HEK293 (cell line): ENCODE measurements around the gene INHBB.

Experiments used
- CTCF ChIA-PET: fragments of 350-600 bp; formaldehyde crosslinking; extraction: SDS; loops from one replicate; lab custom pipeline; 2021; ENCODE audit warnings: antibody characterized with exemption; lab: Yijun Ruan, JAX
- POLR2A ChIA-PET: fragments of 300-600 bp; formaldehyde crosslinking; extraction: SDS; loops from one replicate; lab custom pipeline; 2020; ENCODE audit warnings: antibody characterized with exemption, inconsistent platforms; lab: Yijun Ruan, JAX
- H3K27ac ChIP-seq: fragments of 200-500 bp; sonication (Bioruptor generic); 2 replicates; pipeline ENCODE4 v1.5.1; 2014; ENCODE audit warnings: low read depth, low read length, control low read depth, inconsistent platforms; ENCODE audit errors: extremely low read depth
- H3K36me3 ChIP-seq, 2 experiments: fragments of 200-500 bp in 1 of 2; sonication (Bioruptor generic) in 1 of 2; 1 replicate in 1 of 2; 2 replicates in 1 of 2; pipeline ENCODE4 v1.5.1; 2014 to 2017; ENCODE audit warnings: inconsistent platforms in 2 of 2, low read length in 2 of 2; ENCODE audit not compliant: control insufficient read depth in 2 of 2, insufficient read depth in 1 of 2
- H3K4me1 ChIP-seq: fragments of 200-500 bp; sonication (Bioruptor generic); 2 replicates; pipeline ENCODE4 v1.5.1; 2014; ENCODE audit warnings: mild to moderate bottlenecking, low read length, inconsistent platforms; ENCODE audit not compliant: control insufficient read depth, insufficient read depth
- H3K4me3 ChIP-seq: 2 replicates; pipeline ENCODE4 v1.5.1; 2011; ENCODE audit warnings: low read depth, mild to moderate bottlenecking, control low read depth, low read length, moderate library complexity
- H3K9me3 ChIP-seq: fragments of 200-500 bp; sonication (Bioruptor generic); 2 replicates; pipeline ENCODE4 v1.5.1; 2014; ENCODE audit warnings: low read depth, low read length, inconsistent platforms; ENCODE audit not compliant: control insufficient read depth, insufficient read depth
- AEBP2 ChIP-seq: fragments of 450-650 bp; formaldehyde crosslinking; IDR thresholded peaks from 2 replicates; pipeline ENCODE4 v1.5.1; 2016; ENCODE audit warnings: missing biosample characterization, missing genetic modification characterization, borderline replicate concordance
- EGR2 ChIP-seq: fragments of 450-650 bp; formaldehyde crosslinking; IDR thresholded peaks from 2 replicates; pipeline ENCODE4 v1.5.1; 2016; ENCODE audit warnings: low read depth, missing biosample characterization, missing genetic modification characterization
- GLI2 ChIP-seq: fragments of 450-650 bp; formaldehyde crosslinking; IDR thresholded peaks from 2 replicates; pipeline ENCODE4; 2017; ENCODE audit warnings: missing biosample characterization, missing genetic modification characterization, low read depth, borderline replicate concordance
- GLIS1 ChIP-seq: fragments of 450-650 bp; formaldehyde crosslinking; IDR thresholded peaks from 2 replicates; pipeline ENCODE4 v1.5.1; 2016; ENCODE audit warnings: missing biosample characterization, missing genetic modification characterization
- REPIN1 ChIP-seq: fragments of 450-650 bp; formaldehyde crosslinking; IDR thresholded peaks from 2 replicates; pipeline ENCODE4 v1.5.1; 2017; ENCODE audit warnings: missing biosample characterization, missing genetic modification characterization, low read depth
- SETDB1 ChIP-seq: IDR thresholded peaks from one replicate; pipeline ENCODE4 v1.6.1; 2017; ENCODE audit warnings: mild to moderate bottlenecking, low read length, moderate library complexity, mixed read lengths; ENCODE audit not compliant: insufficient read length
- SP2 ChIP-seq: fragments of 450-650 bp; formaldehyde crosslinking; IDR thresholded peaks from 2 replicates; pipeline ENCODE4 v1.5.1; 2016; ENCODE audit warnings: missing biosample characterization, missing genetic modification characterization
- SP7 ChIP-seq: fragments of 450-650 bp; formaldehyde crosslinking; IDR thresholded peaks from 2 replicates; pipeline ENCODE4 v1.5.1; 2016; ENCODE audit warnings: missing biosample characterization, missing genetic modification characterization
- ZBTB17 ChIP-seq: fragments of 450-650 bp; formaldehyde crosslinking; IDR thresholded peaks from 2 replicates; pipeline ENCODE4 v1.5.1; 2016; ENCODE audit warnings: missing biosample characterization, missing genetic modification characterization
- ZBTB48 ChIP-seq: fragments of 450-650 bp; formaldehyde crosslinking; IDR thresholded peaks from 2 replicates; pipeline ENCODE4 v1.5.1; 2016; ENCODE audit warnings: missing biosample characterization, missing genetic modification characterization
- ZFP41 ChIP-seq: fragments of 450-650 bp; formaldehyde crosslinking; IDR thresholded peaks from 2 replicates; pipeline ENCODE4 v1.5.1; 2016; ENCODE audit warnings: missing biosample characterization, missing genetic modification characterization, borderline replicate concordance
- ZNF121 ChIP-seq: fragments of 450-650 bp; formaldehyde crosslinking; IDR thresholded peaks from 2 replicates; pipeline ENCODE4 v1.5.1; 2016; ENCODE audit warnings: missing biosample characterization, missing genetic modification characterization
- ZNF132 ChIP-seq: fragments of 450-650 bp; formaldehyde crosslinking; IDR thresholded peaks from 2 replicates; pipeline ENCODE4 v1.5.1; 2017; ENCODE audit warnings: missing biosample characterization, missing genetic modification characterization, borderline replicate concordance
- ZNF146 ChIP-seq: fragments of 450-650 bp; formaldehyde crosslinking; IDR thresholded peaks from 2 replicates; pipeline ENCODE4 v1.5.1; 2016; ENCODE audit warnings: missing biosample characterization, missing genetic modification characterization
- ZNF169 ChIP-seq: fragments of 450-650 bp; formaldehyde crosslinking; IDR thresholded peaks from 2 replicates; pipeline ENCODE4 v1.5.1; 2016; ENCODE audit warnings: missing biosample characterization, missing genetic modification characterization
- ZNF354C ChIP-seq: fragments of 450-650 bp; formaldehyde crosslinking; IDR thresholded peaks from 2 replicates; pipeline ENCODE4 v1.5.1; 2016; ENCODE audit warnings: missing biosample characterization, missing genetic modification characterization, low read depth, borderline replicate concordance
- ZNF366 ChIP-seq: fragments of 450-650 bp; formaldehyde crosslinking; conservative IDR thresholded peaks from 2 replicates; pipeline ENCODE4 v1.5.1; 2016; ENCODE audit warnings: missing biosample characterization, missing genetic modification characterization
- ZNF391 ChIP-seq: fragments of 450-650 bp; formaldehyde crosslinking; IDR thresholded peaks from 2 replicates; pipeline ENCODE4 v1.5.1; 2016; ENCODE audit warnings: low read depth, missing biosample characterization, missing genetic modification characterization, borderline replicate concordance
- ZNF404 ChIP-seq: fragments of 450-650 bp; formaldehyde crosslinking; IDR thresholded peaks from 2 replicates; pipeline ENCODE4 v1.5.1; 2017; ENCODE audit warnings: missing biosample characterization, missing genetic modification characterization
- ZNF548 ChIP-seq: fragments of 450-650 bp; formaldehyde crosslinking; IDR thresholded peaks from 2 replicates; pipeline ENCODE4 v1.5.1; 2016; ENCODE audit warnings: missing biosample characterization, missing genetic modification characterization
- ZNF571 ChIP-seq: fragments of 450-650 bp; formaldehyde crosslinking; IDR thresholded peaks from 2 replicates; pipeline ENCODE4 v1.5.0; 2017; ENCODE audit warnings: missing biosample characterization, missing genetic modification characterization
- ZNF596 ChIP-seq: fragments of 450-650 bp; IDR thresholded peaks from 2 replicates; pipeline ENCODE4 v1.5.0; 2018; ENCODE audit warnings: missing biosample characterization, mild to moderate bottlenecking, missing genetic modification characterization, moderate library complexity
- ZNF600 ChIP-seq: fragments of 450-650 bp; formaldehyde crosslinking; IDR thresholded peaks from 2 replicates; pipeline ENCODE4 v1.5.1; 2016; ENCODE audit warnings: missing biosample characterization, missing genetic modification characterization
- ZNF626 ChIP-seq: fragments of 450-650 bp; sonication (Bioruptor Pico); formaldehyde crosslinking; IDR thresholded peaks from 2 replicates; pipeline ENCODE4 v1.5.1; 2018; ENCODE audit warnings: missing biosample characterization, missing genetic modification characterization, inconsistent platforms
- ZNF629 ChIP-seq: fragments of 450-650 bp; formaldehyde crosslinking; IDR thresholded peaks from 2 replicates; pipeline ENCODE4 v1.5.1; 2017; ENCODE audit warnings: missing biosample characterization, missing genetic modification characterization
- ZNF654 ChIP-seq: fragments of 450-650 bp; formaldehyde crosslinking; IDR thresholded peaks from 2 replicates; pipeline ENCODE4 v1.5.1; 2016; ENCODE audit warnings: low read depth, missing biosample characterization, missing genetic modification characterization
- ZNF660 ChIP-seq: fragments of 450-650 bp; IDR thresholded peaks from 2 replicates; pipeline ENCODE4 v1.5.1; 2018; ENCODE audit warnings: missing biosample characterization, mild to moderate bottlenecking, missing genetic modification characterization
- ZNF670 ChIP-seq: fragments of 450-650 bp; formaldehyde crosslinking; IDR thresholded peaks from 2 replicates; pipeline ENCODE4 v1.5.1; 2016; ENCODE audit warnings: missing biosample characterization, missing genetic modification characterization, low read depth
- ZNF776 ChIP-seq: fragments of 450-650 bp; formaldehyde crosslinking; IDR thresholded peaks from 2 replicates; pipeline ENCODE4 v1.5.0; 2017; ENCODE audit warnings: missing biosample characterization, missing genetic modification characterization, borderline replicate concordance
- ZNF830 ChIP-seq: fragments of 450-650 bp; IDR thresholded peaks from 2 replicates; pipeline ENCODE4 v1.5.0; 2018; ENCODE audit warnings: missing biosample characterization, missing genetic modification characterization, low read depth, mild to moderate bottlenecking, moderate library complexity

INHBB gene

GRCh38 chr2:120317180-120317533 is 28.8 kb upstream of the INHBB start:
- POLR2A ChIA-PET = no interaction called here
- Histone ChIP-seq H3K9me3 (no peaks in the 10 kb centered on the region), H3K36me3 (no peaks in the 10 kb centered on the region), H3K4me1 (no peaks in the 10 kb centered on the region), H3K4me3 (no peak overlapping the region), H3K27ac (no peak overlapping the region)
- TF ChIP-seq ZNF404 = no peak
- no peak for TF ChIP-seq AEBP2 (tag by site-specific recombination)
- no peak for TF ChIP-seq ZNF670 (tag by site-specific recombination)
- TF ChIP-seq SP7 = no peak
- TF ChIP-seq ZNF600 (tag by site-specific recombination) = no peak
- no peak for TF ChIP-seq ZNF391 (tag by site-specific recombination)
- TF ChIP-seq ZNF660 (tag by site-specific recombination) = no peak
- TF ChIP-seq ZNF629 (tag by site-specific recombination) = no peak
- no peak for TF ChIP-seq REPIN1 (tag by site-specific recombination)
- TF ChIP-seq ZNF169 = no peak
- TF ChIP-seq ZNF366 (tag by site-specific recombination) = no peak
- no peak for TF ChIP-seq ZNF548 (tag by site-specific recombination)
- TF ChIP-seq ZNF121 = no peak
- no peak for TF ChIP-seq ZBTB17
- no peak for TF ChIP-seq ZNF354C (tag by site-specific recombination)
- no peak for TF ChIP-seq ZNF146
- TF ChIP-seq SP2 = no peak
- CTCF ChIA-PET = interaction anchor here (0.9 kb wide), 1 partner anchor 12 kb away, joined by 3 read pairs; no protein-coding TSS in a partner anchor

GRCh38 chr2:120317916-120318315 is 28.0 kb upstream of the INHBB start:
- TF ChIP-seq GLIS1 (tag by site-specific recombination) (no peak), ZFP41 (tag by site-specific recombination) (no peak), EGR2 (tag by site-specific recombination) (no peak), ZNF830 (tag by site-specific recombination) (no peak), ZBTB48 (tag by site-specific recombination) (no peak), ZNF132 (tag by site-specific recombination) (no peak)
- TF ChIP-seq, all 188 proteins: peak for 0
- H3K9me3 ChIP-seq = no peaks in the 10 kb centered on the region
- ChIA-PET POLR2A (no interaction called here), CTCF (interaction anchor here (0.6 to 0.7 kb wide), 2 partner anchors 64 to 339 kb away, joined by 3 read pairs; no protein-coding TSS in a partner anchor)
- H3K36me3 ChIP-seq = no peaks in the 10 kb centered on the region
- H3K4me1 ChIP-seq = no peaks in the 10 kb centered on the region
- no peak overlapping the region for H3K4me3 ChIP-seq
- no peak overlapping the region for H3K27ac ChIP-seq

GRCh38 chr2:120318626-120319025 is 27.3 kb upstream of the INHBB start:
- no peak overlapping the region for H3K4me3 ChIP-seq
- no peaks in the 10 kb centered on the region for H3K4me1 ChIP-seq
- TF ChIP-seq ZNF169 (no peak), GLI2 (tag by site-specific recombination) (no peak), ZNF776 (tag by site-specific recombination) (no peak), SETDB1 (no peak), ZNF571 (no peak), ZNF626 (no peak), ZNF596 (tag by site-specific recombination) (no peak), ZNF654 (tag by site-specific recombination) (no peak)
- H3K36me3 ChIP-seq = no peaks in the 10 kb centered on the region
- H3K27ac ChIP-seq = no peak overlapping the region
- CTCF ChIA-PET = interaction anchor here (0.7 kb wide), 2 partner anchors 9 to 63 kb away, joined by 3 to 4 read pairs; no protein-coding TSS in a partner anchor
- POLR2A ChIA-PET = no interaction called here
- no peaks in the 10 kb centered on the region for H3K9me3 ChIP-seq
